Caco-2 (cell line): ENCODE measurements around the gene NRXN2. TPM values are rescaled to one million over a fixed set of nuclear protein-coding genes. Genes with fewer than 3 reads are reported as not detected.

ENCODE experiments used
- BruUV-seq: library from RNA; stranded (reverse); fragments of 400-500 nt; replicated peaks from 2 replicates; lab custom pipeline; 2021; lab: Mats Ljungman, UMichigan
- CTCF ChIA-PET: fragments of 300-600 bp; sonication (Branson Sonifier 250); formaldehyde crosslinking; loops from one replicate; lab custom pipeline; 2022; ENCODE audit warnings: antibody characterized with exemption; lab: Charles Lee
- POLR2A ChIA-PET: fragments of 300-600 bp; sonication (Branson Sonifier 250); formaldehyde crosslinking; loops from one replicate; lab custom pipeline; 2022; ENCODE audit warnings: antibody characterized with exemption; lab: Charles Lee
- DNase-seq, 2 experiments: peaks; one replicate each; pipeline versions ENCODE4 v3.0.0 to v3.0.0-alpha.2; 2020 to 2022
- H3K27me3 ChIP-seq: replicated peaks from 2 replicates; pipeline ENCODE4 v1.6.0; 2011; ENCODE audit warnings: low read length; ENCODE audit not compliant: control insufficient read depth, insufficient read depth
- H3K36me3 ChIP-seq: 2 replicates; pipeline ENCODE4 v1.5.1; 2011; ENCODE audit warnings: low read length; ENCODE audit not compliant: control insufficient read depth, insufficient read depth
- H3K4me1 ChIP-seq: fragments of 250-450 bp; sonication (Bioruptor Pico); 2 replicates; pipeline ENCODE4 v1.5.1; 2020; ENCODE audit warnings: mild to moderate bottlenecking
- H3K4me3 ChIP-seq: 2 replicates; pipeline ENCODE4 v1.5.1; 2011; ENCODE audit warnings: low read depth, mild to moderate bottlenecking, control low read depth, low read length
- H3K9me3 ChIP-seq: fragments of 250-450 bp; sonication (Bioruptor Pico); 2 replicates; pipeline ENCODE4 v1.5.1; 2020; ENCODE audit warnings: mild to moderate bottlenecking, moderate library complexity
- H3K27ac Mint-ChIP-seq: one replicate; pipeline ENCODE4 v1.8.0; 2022; ENCODE audit warnings: mixed read lengths; ENCODE audit not compliant: unreplicated experiment
- H3K27me3 Mint-ChIP-seq: one replicate; pipeline ENCODE4 v1.8.0; 2022; ENCODE audit warnings: mixed read lengths; ENCODE audit not compliant: insufficient read depth, unreplicated experiment
- H3K36me3 Mint-ChIP-seq: one replicate; pipeline ENCODE4 v1.8.0; 2022; ENCODE audit warnings: mild to moderate bottlenecking, mixed read lengths; ENCODE audit not compliant: insufficient read depth, unreplicated experiment
- H3K4me1 Mint-ChIP-seq: one replicate; pipeline ENCODE4 v1.8.0; 2022; ENCODE audit warnings: low read depth, mixed read lengths; ENCODE audit not compliant: unreplicated experiment
- H3K4me3 Mint-ChIP-seq: one replicate; pipeline ENCODE4 v1.8.0; 2022; ENCODE audit warnings: mild to moderate bottlenecking, moderate library complexity, mixed read lengths; ENCODE audit not compliant: unreplicated experiment
- H3K9me3 Mint-ChIP-seq: one replicate; pipeline ENCODE4 v1.8.0; 2022; ENCODE audit warnings: mixed read lengths; ENCODE audit not compliant: unreplicated experiment
- intact Hi-C: fragments of 100-400 bp; cut with micrococcal nuclease; formaldehyde crosslinking; loops from one replicate; pipeline ENCODE4 v1.10.0; 2022; ENCODE audit not compliant: unreplicated experiment
- total RNA-seq: library from RNA; stranded (reverse); gene quantifications from 2 replicates; pipeline ENCODE4 v1.2.3, GENCODE V29; 2022
- TF ChIP-seq, protein P1 (sequence below), 2 experiments: fragments of 200-600 bp in 1 of 2; IDR thresholded peaks; 1 replicate in 1 of 2; 2 replicates in 1 of 2; pipeline versions ENCODE4 v1.5.1 to v1.8.0; 2011 to 2022; ENCODE audit warnings: antibody characterized with exemption in 1 of 2, control low read depth in 1 of 2, inconsistent platforms in 1 of 2, low read depth in 1 of 2, low read length in 1 of 2, mild to moderate bottlenecking in 1 of 2, moderate library complexity in 1 of 2; ENCODE audit not compliant: insufficient read depth in 1 of 2, severe bottlenecking in 1 of 2, unreplicated experiment in 1 of 2

NRXN2 gene
- total RNA-seq, 1 experiment from 2014 or later = 7.6 TPM

DNA sequence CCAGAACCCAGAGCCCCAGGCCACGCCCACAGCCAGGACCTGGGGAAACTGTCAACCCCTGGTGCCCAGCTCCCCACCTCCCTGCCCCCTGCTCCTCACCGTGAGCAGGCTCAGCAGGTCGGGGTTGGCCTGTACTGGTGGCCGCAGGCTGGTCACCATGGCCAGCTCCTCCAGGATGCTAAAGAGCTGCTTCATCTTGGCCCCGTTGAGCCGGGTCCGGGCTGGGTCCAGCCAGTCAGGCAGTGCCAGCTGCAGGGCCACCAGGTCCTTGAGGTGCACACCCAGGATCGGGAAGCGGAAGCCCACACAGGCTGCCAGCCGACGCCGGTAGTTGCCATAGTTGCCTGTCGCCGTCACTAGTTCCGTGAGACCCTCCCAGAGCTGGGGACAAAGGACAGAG, 13.7 kb upstream of the NRXN2 start:
- Histone ChIP-seq H3K4me3 (no peak overlapping the region), H3K27me3 (no peaks in the 10 kb centered on the region), H3K9me3 (no peaks in the 10 kb centered on the region), H3K4me1 (peaks cover 6% of the 10 kb centered on the region), H3K36me3 (no peaks in the 10 kb centered on the region)
- TF ChIP-seq, protein P1, sequence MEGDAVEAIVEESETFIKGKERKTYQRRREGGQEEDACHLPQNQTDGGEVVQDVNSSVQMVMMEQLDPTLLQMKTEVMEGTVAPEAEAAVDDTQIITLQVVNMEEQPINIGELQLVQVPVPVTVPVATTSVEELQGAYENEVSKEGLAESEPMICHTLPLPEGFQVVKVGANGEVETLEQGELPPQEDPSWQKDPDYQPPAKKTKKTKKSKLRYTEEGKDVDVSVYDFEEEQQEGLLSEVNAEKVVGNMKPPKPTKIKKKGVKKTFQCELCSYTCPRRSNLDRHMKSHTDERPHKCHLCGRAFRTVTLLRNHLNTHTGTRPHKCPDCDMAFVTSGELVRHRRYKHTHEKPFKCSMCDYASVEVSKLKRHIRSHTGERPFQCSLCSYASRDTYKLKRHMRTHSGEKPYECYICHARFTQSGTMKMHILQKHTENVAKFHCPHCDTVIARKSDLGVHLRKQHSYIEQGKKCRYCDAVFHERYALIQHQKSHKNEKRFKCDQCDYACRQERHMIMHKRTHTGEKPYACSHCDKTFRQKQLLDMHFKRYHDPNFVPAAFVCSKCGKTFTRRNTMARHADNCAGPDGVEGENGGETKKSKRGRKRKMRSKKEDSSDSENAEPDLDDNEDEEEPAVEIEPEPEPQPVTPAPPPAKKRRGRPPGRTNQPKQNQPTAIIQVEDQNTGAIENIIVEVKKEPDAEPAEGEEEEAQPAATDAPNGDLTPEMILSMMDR (IDR thresholded peaks at IDR 0.05; ENCODE audit: insufficient read depth in 1 of 2, low read depth in 1 of 2, low read length in 1 of 2, severe bottlenecking in 1 of 2, unreplicated experiment in 1 of 2) = no peak
- Mint-ChIP-seq H3K4me3 (no peak overlapping the region), H3K27me3 (no peaks in the 10 kb centered on the region), H3K9me3 (no peaks in the 10 kb centered on the region), H3K4me1 (no peaks in the 10 kb centered on the region), H3K36me3 (peaks cover 10% of the 10 kb centered on the region), H3K27ac (no peak overlapping the region)
- BruUV-seq = no TSS peak
- no peak for DNase-seq
- ChIA-PET POLR2A (no interaction called here), CTCF (interaction anchor here (1.2 kb wide), 1 partner anchor 48 kb away, joined by 6 read pairs; no protein-coding TSS in a partner anchor)
- intact Hi-C loops = no loop called here

DNA sequence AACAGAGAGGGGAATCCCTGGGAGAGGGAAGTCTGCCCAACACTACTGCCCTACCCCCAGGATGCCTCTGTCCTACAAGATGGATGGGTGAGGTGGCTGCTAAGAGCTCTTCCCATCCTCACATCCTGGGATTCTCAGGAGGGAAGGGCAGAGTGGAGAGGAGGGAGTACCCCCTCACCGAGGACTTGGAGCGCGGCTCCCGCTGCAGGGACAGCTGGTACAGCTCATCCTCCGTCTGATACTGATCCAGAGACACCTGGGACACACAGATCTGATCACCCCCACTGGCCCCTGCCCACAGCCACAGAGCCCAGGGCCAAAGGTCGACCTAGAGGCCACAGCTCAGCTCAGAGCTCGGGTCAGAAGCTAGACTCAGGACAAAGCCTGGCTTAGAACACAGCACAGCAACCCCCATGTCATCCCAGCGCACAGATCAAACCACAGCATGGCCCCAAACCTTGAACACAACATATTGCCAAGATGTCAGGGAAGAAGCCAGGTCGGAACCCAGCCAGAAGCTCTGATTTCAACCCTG, 12.8 kb upstream of the NRXN2 start:
- H3K9me3 ChIP-seq = no peaks in the 10 kb centered on the region
- H3K4me3 ChIP-seq = no peak overlapping the region
- Mint-ChIP-seq H3K36me3 (peaks cover 7% of the 10 kb centered on the region), H3K27me3 (no peaks in the 10 kb centered on the region), H3K27ac (no peak overlapping the region), H3K4me1 (no peaks in the 10 kb centered on the region), H3K9me3 (no peaks in the 10 kb centered on the region), H3K4me3 (no peak overlapping the region)
- TF ChIP-seq, protein P1 (IDR thresholded peaks at IDR 0.05; ENCODE audit: insufficient read depth in 1 of 2, low read depth in 1 of 2, low read length in 1 of 2, severe bottlenecking in 1 of 2, unreplicated experiment in 1 of 2) = no peak
- no peaks in the 10 kb centered on the region for H3K36me3 ChIP-seq
- no peak for DNase-seq
- CTCF ChIA-PET = interaction anchor here (0.6 to 1.2 kb wide), 2 partner anchors 47 to 540 kb away, joined by 5 to 6 read pairs; no protein-coding TSS in a partner anchor
- H3K4me1 ChIP-seq = no peaks in the 10 kb centered on the region
- no TSS peak for BruUV-seq
- no peaks in the 10 kb centered on the region for H3K27me3 ChIP-seq
- intact Hi-C loops = no loop called here
- POLR2A ChIA-PET = no interaction called here

- no peaks in the 10 kb centered on the region for H3K36me3 ChIP-seq
- H3K36me3 Mint-ChIP-seq = peaks cover 7% of the 10 kb centered on the region
- intact Hi-C loops = no loop called here
- TF ChIP-seq, protein P1 (IDR thresholded peaks at IDR 0.05; ENCODE audit: insufficient read depth in 1 of 2, low read depth in 1 of 2, low read length in 1 of 2, severe bottlenecking in 1 of 2, unreplicated experiment in 1 of 2) = no peak
- no TSS peak for BruUV-seq
- no peaks in the 10 kb centered on the region for H3K4me1 Mint-ChIP-seq
- H3K27ac Mint-ChIP-seq = no peak overlapping the region
- H3K4me3 Mint-ChIP-seq = no peak overlapping the region
- no peaks in the 10 kb centered on the region for H3K9me3 Mint-ChIP-seq
- no peaks in the 10 kb centered on the region for H3K27me3 Mint-ChIP-seq
- H3K9me3 ChIP-seq = no peaks in the 10 kb centered on the region
- POLR2A ChIA-PET = interaction anchor here (0.5 kb wide), 1 partner anchor 641 kb away, joined by 5 read pairs; no protein-coding TSS in a partner anchor
- H3K27me3 ChIP-seq = no peaks in the 10 kb centered on the region
- CTCF ChIA-PET = interaction anchor here (1.2 kb wide), 1 partner anchor 46 kb away, joined by 6 read pairs; no protein-coding TSS in a partner anchor
- no peaks in the 10 kb centered on the region for H3K4me1 ChIP-seq
- H3K4me3 ChIP-seq = no peak overlapping the region
- no peak for DNase-seq
These were observed 12.1 kb upstream of the NRXN2 start for GRCh38 chr11:64734811-64735724.
